Muscle layer of duodenum (tissue), 2 donors: ENCODE results near the gene GLIPR2.
A peak's percentile ranks its signal among the peaks of the same experiment; 100 is the strongest.

ENCODE experiments used
- H3K27ac ChIP-seq: one replicate; pipeline ENCODE4 v1.7.0; 2013; ENCODE audit warnings: mild to moderate bottlenecking, low read length
- H3K27me3 ChIP-seq: one replicate; pipeline ENCODE4 v1.7.0; 2013; ENCODE audit warnings: low read depth, mild to moderate bottlenecking, control low read depth, low read length
- H3K36me3 ChIP-seq, 2 donors: one replicate each; pipeline ENCODE4 v1.7.0; 2013; ENCODE audit warnings: low read length in 2 of 2, control low read depth in 1 of 2, mild to moderate bottlenecking in 1 of 2; ENCODE audit not compliant: insufficient read depth in 2 of 2, control insufficient read depth in 1 of 2
- H3K4me1 ChIP-seq, 2 donors: one replicate each; pipeline ENCODE4 v1.7.0; 2013; ENCODE audit warnings: low read length in 2 of 2, mild to moderate bottlenecking in 2 of 2, control low read depth in 1 of 2, moderate library complexity in 1 of 2; ENCODE audit not compliant: insufficient read depth in 2 of 2, control insufficient read depth in 1 of 2
- H3K4me3 ChIP-seq, 2 donors: one replicate each; pipeline ENCODE4 v1.7.0; 2013; ENCODE audit warnings: low read length in 2 of 2, low read depth in 1 of 2, mild to moderate bottlenecking in 1 of 2
- H3K9me3 ChIP-seq, 2 donors: one replicate each; pipeline ENCODE4 v1.7.0; 2013; ENCODE audit warnings: low read length in 2 of 2, control low read depth in 1 of 2, mild to moderate bottlenecking in 1 of 2; ENCODE audit not compliant: control insufficient read depth in 1 of 2
- donor health status: healthy.

GLIPR2 gene

GRCh38 chr9:36188212-36188611, 51.7 kb downstream of the GLIPR2 start:
- H3K27ac ChIP-seq = no peak overlapping the region

GRCh38 chr9:36189976-36190375, 53.4 kb downstream of the GLIPR2 start:
- Histone ChIP-seq H3K27me3 (no peaks in the 10 kb centered on the region), H3K4me3 (peak overlapping the region; percentile 84 to 95), H3K4me1 (peaks cover 23 to 36% of the 10 kb centered on the region in 2 donors), H3K9me3 (no peaks in the 10 kb centered on the region), H3K36me3 (no peaks in the 10 kb centered on the region), H3K27ac (peak overlapping the region; percentile 93)

More at GRCh38 chr9:36188212-36188611, 51.7 kb downstream of the GLIPR2 start:
- Histone ChIP-seq H3K36me3 (no peaks in the 10 kb centered on the region), H3K4me1 (peaks cover 16 to 19% of the 10 kb centered on the region in 2 donors), H3K4me3 (no peak overlapping the region), H3K27me3 (no peaks in the 10 kb centered on the region), H3K9me3 (no peaks in the 10 kb centered on the region)

GRCh38 chr9:36190388-36191289, 54.1 kb downstream of the GLIPR2 start, which contains the start of gene CLTA:
TSS of gene CLTA (plus strand) at chr9:36190921. CDS start at chr9:36191057, 136 bp downstream.
- Histone ChIP-seq H3K36me3 (no peaks in the 10 kb centered on the region), H3K4me3 (peak within 1 kb of the TSS; percentile 84 to 95), H3K27me3 (no peaks in the 10 kb centered on the region), H3K27ac (peak within 1 kb of the TSS; percentile 93), H3K9me3 (no peaks in the 10 kb centered on the region), H3K4me1 (peaks cover 23 to 41% of the 10 kb centered on the region in 2 donors)

GRCh38 chr9:36191290-36191645, 54.7 kb downstream of the GLIPR2 start:
- H3K27ac ChIP-seq = peak overlapping the region; percentile 93
- H3K4me1 ChIP-seq = peaks cover 23 to 41% of the 10 kb centered on the region in 2 donors
- H3K4me3 ChIP-seq = peak overlapping the region; percentile 84 to 95
- no peaks in the 10 kb centered on the region for H3K27me3 ChIP-seq
- H3K36me3 ChIP-seq = no peaks in the 10 kb centered on the region
- H3K9me3 ChIP-seq = no peaks in the 10 kb centered on the region

- peak overlapping the region; percentile 93 for H3K27ac ChIP-seq
- H3K4me3 ChIP-seq = peak overlapping the region; percentile 84 to 95
- H3K4me1 ChIP-seq = peaks cover 23 to 41% of the 10 kb centered on the region in 2 donors
- H3K36me3 ChIP-seq = no peaks in the 10 kb centered on the region
- H3K27me3 ChIP-seq = no peaks in the 10 kb centered on the region
- no peaks in the 10 kb centered on the region for H3K9me3 ChIP-seq
Observed at GRCh38 chr9:36191686-36192085, 55.2 kb downstream of the GLIPR2 start.

- Histone ChIP-seq H3K27me3 (no peaks in the 10 kb centered on the region), H3K9me3 (no peaks in the 10 kb centered on the region), H3K36me3 (no peaks in the 10 kb centered on the region), H3K4me3 (peak overlapping the region; percentile 84 to 95), H3K4me1 (peaks cover 23 to 41% of the 10 kb centered on the region in 2 donors), H3K27ac (peak overlapping the region; percentile 93)
Observed at GRCh38 chr9:36192196-36192595, 55.7 kb downstream of the GLIPR2 start.

GRCh38 chr9:36193023-36193422, 56.5 kb downstream of the GLIPR2 start:
- no peaks in the 10 kb centered on the region for H3K27me3 ChIP-seq
- peaks cover 0 to 5% of the 10 kb centered on the region in 2 donors for H3K36me3 ChIP-seq
- no peaks in the 10 kb centered on the region for H3K9me3 ChIP-seq
- no peak overlapping the region for H3K27ac ChIP-seq
- H3K4me3 ChIP-seq = peak overlapping the region; percentile 84 to 95
- peaks cover 23 to 41% of the 10 kb centered on the region in 2 donors for H3K4me1 ChIP-seq

GRCh38 chr9:36194326-36195000, 57.9 kb downstream of the GLIPR2 start:
- no peak overlapping the region for H3K27ac ChIP-seq

GRCh38 chr9:36204906-36205547, 68.5 kb downstream of the GLIPR2 start:
- no peak overlapping the region for H3K4me3 ChIP-seq
- H3K27ac ChIP-seq = no peak overlapping the region
- H3K36me3 ChIP-seq = peaks cover 82 to 83% of the 10 kb centered on the region in 2 donors
- no peaks in the 10 kb centered on the region for H3K9me3 ChIP-seq
- peaks cover 4 to 17% of the 10 kb centered on the region in 2 donors for H3K4me1 ChIP-seq
- no peaks in the 10 kb centered on the region for H3K27me3 ChIP-seq

More at GRCh38 chr9:36194326-36195000, 57.9 kb downstream of the GLIPR2 start:
- Histone ChIP-seq H3K4me3 (no peak overlapping the region), H3K36me3 (peaks cover 5 to 15% of the 10 kb centered on the region in 2 donors), H3K4me1 (peaks cover 23 to 41% of the 10 kb centered on the region in 2 donors), H3K9me3 (no peaks in the 10 kb centered on the region), H3K27me3 (no peaks in the 10 kb centered on the region)

- Histone ChIP-seq H3K4me1 (peaks cover 4 to 28% of the 10 kb centered on the region in 2 donors), H3K36me3 (peaks cover 73 to 83% of the 10 kb centered on the region in 2 donors), H3K27me3 (no peaks in the 10 kb centered on the region), H3K9me3 (no peaks in the 10 kb centered on the region), H3K27ac (no peak overlapping the region), H3K4me3 (no peak overlapping the region)
Observed at GRCh38 chr9:36207016-36207415, 70.5 kb downstream of the GLIPR2 start.

GRCh38 chr9:36207546-36208012, 71.0 kb downstream of the GLIPR2 start:
- Histone ChIP-seq H3K4me1 (peaks cover 4 to 28% of the 10 kb centered on the region in 2 donors), H3K27me3 (no peaks in the 10 kb centered on the region), H3K4me3 (no peak overlapping the region), H3K9me3 (no peaks in the 10 kb centered on the region), H3K27ac (no peak overlapping the region), H3K36me3 (peaks cover 73 to 83% of the 10 kb centered on the region in 2 donors)
